Cerebellar cortex (tissue), 1 donor: ENCODE results near the gene DGKD.
A peak's percentile ranks its signal among the peaks of the same experiment; 100 is the strongest.
"Not testable (repeated sequence)": the region's sequence is repeated elsewhere in the genome, so short reads cannot be mapped to it uniquely, and the experiment has no call there.

Experiments
- DNase-seq: peaks from one replicate; pipeline ENCODE4 v3.0.0-alpha.2; 2015; ENCODE audit warnings: low spot score

Gene DGKD

DNA sequence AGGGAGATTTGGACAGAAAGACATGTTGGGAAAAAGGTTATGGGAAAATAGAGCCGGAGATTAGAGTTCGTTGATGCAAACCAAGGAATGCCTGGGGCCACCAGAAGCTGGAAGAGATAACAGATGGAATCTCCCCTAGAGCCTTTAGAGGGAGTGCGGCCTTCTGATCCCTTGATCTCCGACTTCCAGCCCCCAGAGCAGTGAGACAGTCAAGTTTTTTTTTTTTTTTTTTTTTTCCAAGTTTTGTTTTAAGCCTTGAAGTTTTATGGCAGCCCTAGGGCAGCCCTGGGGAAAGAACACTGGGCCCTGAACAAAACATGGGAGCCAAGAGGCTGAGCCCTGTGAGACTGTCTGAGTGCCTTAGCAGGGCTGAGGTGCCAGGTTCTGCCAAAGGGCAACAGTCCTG, 6.5 kb downstream of the DGKD start:
- DNase-seq, result no peak

DNA sequence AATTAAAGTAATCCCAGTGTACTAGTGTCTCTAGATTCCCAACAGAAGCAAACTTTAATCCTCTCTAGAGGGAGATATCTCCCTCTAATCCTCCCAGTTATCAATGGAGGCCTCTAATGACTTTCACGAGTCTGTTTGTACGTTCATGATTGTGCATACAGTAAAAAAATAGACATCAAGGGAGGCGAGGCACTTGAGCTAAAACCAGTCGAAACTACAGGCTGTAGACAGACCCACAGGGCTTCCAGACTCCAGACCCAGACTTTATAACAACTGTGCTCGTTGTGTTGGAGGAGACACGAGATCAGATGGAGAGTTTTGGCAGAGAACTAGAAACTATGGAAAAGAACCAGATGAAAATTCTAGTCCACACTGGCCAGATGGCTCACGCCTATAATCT, 7.0 kb downstream of the DGKD start:
- no peak for DNase-seq

DNA sequence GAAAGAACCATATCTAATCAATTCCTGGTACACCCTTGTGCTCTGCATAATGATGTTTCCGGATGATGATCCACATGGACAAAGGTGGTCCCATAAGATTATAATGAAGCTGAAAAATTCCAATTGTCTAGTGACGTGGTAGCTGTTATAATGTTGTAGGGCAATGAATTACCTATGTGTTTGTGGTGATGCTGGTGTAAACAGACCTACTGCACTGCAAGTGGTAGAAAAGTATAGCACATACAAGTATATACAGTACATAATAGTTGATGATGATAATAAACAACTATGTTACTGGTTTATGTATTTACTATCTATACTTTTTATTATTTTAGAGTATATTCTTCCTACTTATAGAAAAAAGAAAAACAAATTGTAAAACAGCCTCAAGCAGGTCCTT, 8.4 kb downstream of the DGKD start:
- DNase-seq, result no peak

DNA sequence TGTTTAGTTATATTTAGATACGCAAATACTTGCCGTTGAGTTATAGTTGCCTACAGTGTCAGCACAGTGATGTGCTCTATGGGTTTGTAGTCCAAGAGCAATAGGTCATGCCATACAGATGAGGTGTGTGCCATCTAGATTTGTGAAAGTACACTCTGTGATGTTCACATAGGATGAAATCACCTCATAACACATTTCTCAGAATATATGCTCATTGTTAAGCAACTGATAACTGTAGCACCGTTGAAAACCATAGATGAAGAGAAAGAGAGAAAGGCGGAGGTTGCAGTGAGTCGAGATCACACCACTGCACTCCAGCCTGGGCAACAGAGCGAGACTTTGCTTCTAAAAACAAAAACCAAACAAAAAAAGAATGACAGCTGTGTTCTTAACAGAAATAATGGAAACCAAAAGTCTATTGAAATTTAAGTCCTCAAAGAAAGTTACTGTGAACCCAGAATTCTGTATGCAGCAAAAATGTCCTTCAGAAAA, 9.5 kb downstream of the DGKD start:
- no peak for DNase-seq

DNA sequence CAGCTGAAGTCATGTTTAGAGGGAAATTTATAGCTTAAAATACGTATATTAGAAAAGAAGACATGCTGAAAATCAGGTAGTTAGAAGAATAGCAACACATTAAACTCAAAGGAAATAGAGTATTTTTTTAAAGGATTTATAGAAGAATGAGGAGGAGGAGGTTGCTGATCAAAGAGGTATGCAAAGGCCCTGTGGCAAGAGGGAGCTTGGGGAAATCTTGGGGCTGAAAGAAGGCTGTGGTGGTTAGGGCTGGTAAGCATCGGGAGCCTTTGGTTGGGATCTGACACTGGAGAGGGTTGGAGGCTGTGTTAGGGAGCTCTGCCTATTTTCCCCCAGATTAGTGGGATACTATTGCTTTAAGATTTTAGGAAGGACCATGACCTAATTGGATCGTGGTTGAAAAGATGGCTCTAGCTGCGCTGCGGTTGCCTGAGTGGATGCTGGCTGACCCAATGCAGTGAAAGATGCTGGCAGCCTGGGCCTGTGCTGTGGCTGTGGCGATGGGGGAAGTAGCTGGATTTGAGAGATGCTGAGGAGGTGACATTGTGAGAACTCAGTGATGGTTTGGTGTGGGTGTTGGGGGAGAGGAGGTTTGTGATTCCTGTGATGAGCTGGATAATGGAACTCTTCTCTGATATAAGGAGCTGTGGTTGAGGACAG, 11.7 kb downstream of the DGKD start:
- DNase-seq, result peak; percentile 81

DNA sequence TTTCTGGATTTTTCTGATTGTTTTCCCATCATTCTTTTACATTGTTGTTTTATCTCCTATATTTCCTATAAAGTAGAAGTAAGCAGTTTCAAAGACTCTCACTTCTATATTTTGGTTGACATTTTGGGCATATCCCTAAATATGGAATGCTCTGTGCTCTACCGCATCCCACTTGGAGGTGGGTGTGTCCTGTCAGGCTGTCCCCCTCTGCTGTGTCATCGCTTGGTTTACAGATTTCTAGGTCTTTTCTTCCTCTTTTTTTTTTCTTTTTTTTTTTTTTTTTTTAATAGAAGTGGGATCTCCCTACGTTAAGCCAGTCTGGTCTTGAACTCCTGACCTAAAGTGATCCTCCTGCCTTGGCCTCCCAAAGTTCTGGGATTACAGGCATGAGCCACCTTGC, 13.3 kb downstream of the DGKD start:
- no peak for DNase-seq

DNA sequence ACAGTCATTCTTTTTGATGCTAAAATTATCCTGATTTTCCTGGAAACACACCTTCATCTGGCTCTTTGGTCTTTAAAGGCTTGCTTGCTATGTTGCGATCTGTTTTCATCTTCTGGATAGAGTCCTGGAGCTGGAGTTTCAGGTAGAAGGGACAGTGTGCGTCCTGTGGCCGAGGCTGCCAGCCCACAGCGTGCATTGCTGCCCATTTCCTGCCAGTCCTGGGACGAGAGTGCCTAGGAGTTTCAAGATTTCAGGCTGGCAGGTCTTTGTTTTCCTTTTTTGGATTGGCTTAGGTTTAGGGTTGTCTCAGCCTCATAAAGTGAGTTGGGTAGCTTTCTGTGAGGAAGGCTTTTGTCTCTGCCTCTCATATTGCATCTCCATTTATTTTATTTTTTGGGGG, 14.5 kb downstream of the DGKD start:
- no peak for DNase-seq

DNA sequence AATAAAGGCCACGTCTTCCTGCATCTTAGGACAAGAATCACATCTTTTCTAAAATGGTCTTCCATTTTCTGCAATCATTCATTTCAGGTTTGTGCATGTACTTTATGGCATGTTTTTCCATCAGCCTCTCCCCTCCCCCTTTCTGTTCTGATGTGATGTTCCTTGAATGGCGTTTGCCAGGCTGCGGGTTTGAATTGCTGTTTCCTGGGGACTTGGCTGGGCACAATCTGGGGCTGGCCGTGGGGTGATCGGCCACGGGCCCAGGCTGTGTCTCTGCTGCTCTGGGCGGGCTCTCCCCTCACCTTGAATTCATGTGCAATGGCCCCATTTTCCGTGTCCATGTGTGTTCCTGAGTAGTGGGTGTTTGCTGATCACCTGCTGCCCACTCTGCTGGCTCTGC, 15.2 kb downstream of the DGKD start:
- DNase-seq, result no peak

DNA sequence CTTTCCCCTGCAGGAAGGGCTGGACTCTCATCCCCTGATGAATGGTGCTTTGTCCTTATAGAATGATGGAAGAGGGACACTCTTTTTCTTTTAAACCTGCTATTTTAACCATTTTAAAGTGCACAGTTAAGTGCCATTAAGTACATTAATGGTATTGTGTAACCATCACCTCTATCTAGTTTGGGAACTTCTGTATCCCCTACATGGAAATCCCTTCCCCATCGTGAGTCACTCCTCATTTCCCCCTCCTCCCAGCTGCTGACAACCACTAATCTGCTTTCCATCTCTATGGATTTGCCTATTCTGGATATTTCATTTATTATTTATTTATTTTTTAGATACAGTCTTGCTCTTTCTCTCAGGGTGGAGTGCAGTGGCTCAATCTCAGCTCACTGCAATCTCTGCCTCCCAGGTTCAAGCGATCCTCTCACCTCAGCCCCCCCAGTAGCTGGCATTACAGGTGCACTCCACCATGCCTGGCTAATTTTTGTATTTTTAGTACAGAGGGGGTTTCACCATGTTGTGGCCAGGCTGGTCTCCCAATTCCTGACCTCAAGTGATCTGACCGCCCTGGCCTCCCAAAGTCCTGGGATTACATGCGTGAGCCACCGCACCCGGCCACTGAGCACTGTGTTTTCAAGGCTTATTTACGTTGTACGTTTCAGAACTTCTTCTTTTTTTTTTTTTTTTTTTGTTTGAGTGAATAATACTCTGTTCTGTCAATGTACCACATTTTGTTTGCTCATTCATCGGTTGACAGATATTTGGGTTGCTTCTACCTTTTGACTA, 15.8 kb downstream of the DGKD start:
- DNase-seq, result no peak

DNA sequence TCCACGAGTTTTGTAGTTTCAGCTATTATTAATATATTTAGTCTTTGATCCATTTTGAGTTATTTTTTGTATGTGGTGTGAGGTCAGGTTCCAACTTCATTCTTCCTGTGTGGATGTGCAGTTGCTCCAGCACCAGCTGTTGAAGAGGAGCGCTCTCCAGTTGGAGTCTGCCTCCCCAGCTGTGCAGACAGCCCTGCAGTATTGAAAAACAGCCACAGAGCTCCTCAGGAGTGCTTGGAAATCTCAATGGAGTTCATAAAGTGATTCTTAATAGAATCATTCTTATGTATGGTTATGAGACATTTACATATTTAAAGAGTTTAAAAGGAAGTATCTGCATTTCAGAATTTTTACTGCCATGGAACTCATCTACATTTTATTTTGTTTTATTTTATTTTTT, 17.3 kb downstream of the DGKD start:
- no peak for DNase-seq

DNA sequence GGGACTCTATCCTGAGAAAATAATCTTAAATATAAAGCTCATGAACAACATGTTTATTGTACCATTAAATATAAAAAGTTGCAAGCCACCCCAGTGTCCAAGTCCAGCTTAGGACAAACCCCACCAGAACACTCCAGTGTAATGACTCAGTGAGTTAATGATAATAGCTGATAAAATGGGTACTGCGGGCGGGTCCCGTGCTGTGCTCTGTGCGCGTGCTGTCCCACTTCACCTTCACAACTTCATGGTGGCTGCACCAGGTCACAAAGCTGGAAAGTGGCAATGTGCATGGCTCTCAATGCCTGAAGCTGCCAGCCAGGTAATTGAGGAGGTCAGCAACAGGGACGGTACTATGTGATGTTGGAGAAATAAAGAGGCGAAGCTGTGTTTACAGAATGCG, 18.6 kb downstream of the DGKD start:
- no peak for DNase-seq

DNA sequence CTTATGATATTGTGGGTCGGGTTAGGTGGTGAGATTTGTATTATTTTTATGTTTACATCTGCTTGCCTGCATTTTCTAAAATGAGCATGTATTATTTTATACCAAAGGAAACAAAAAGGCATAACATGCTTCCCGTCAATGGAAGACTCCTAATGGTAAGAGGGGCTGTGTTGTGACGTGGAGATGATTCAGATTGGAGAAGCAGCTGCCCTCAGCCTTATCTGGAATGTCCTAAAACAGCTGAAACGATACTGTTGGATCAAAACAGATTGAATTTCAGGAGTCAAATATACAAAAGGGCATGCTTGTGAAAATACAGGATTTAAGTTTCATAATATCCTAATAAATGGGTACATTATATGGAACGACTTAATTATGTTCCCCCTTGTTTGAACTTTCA, 19.0 kb downstream of the DGKD start:
- DNase-seq, result no peak

DNA sequence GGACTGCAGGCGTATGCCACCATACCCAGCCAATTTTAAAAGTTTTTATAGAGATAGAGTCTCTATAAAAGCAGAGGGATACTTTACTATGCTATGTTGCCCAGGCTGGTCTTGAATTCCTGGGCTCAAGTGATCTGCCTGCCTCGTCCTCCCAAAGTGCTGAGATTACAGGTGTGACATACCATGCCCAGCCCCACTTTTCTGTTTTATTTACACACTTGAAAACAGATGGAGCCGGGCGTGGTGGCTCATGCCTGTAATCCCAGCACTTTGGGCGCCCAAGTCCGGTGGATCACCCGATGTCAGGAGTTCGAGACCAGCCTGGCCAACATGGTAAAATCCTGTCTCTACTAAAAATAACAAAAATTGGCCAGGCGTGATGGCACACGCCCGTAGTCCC, 20.5 kb downstream of the DGKD start:
- not testable (repeated sequence) for DNase-seq

DNA sequence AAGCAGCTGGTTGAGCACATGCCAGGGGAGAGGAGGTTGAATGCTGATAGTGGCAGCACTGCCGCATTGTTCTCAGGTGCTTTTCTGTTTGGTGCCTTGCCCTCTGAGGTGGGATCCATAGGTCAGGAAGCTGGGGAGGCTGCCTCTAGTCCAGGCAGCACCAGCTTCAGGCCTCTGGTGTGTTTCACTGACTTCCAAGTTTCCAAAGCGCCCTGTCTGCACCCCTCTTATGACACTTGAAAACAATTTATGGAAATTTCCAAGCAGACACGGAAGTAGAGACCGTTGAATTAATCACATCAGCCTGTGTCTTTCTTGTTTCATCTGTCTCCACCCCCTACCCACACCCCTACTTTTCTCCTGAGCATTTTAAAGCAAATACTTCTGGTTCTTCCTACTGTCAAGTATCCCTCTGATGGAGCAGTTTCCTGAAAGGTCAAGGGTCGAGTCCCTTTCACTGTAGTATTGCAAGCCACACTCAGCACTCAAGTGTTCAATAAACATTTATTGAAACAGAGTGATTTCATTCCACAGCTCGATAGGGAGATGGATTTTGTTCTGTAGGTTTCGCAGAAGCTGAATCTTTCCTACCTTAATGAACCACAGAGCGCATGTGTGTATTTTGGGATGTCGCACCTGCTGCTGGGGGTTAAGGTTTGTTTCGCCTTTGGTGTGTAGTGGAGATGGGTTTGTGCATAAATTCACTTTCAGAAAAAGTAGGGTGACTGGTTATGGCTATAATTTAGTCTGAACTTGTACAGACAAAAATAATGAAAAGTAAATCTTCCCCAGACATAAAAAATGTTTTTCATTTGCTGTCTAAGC, 21.4 kb downstream of the DGKD start:
- DNase-seq, result no peak

DNA sequence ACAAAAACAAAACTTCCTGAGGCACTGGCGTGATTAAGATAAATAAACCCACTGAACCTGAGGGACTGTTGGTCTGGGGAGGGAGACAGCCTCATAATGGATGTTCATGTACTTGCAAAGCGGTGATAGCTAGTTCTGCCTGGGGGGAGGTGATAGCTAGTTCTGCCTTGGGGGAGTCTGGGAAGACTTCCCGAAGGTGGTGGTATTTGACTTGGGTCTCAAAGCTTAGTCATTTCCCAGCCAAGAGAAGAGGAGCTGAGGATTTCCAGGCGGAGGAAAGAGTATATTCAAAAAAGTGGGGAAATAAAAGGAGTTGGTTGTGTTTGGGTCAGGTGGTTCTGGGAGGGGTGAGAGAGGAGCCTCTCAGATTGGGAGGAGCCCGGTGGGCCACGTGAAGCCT, 24.7 kb downstream of the DGKD start:
- DNase-seq, result no peak

DNA sequence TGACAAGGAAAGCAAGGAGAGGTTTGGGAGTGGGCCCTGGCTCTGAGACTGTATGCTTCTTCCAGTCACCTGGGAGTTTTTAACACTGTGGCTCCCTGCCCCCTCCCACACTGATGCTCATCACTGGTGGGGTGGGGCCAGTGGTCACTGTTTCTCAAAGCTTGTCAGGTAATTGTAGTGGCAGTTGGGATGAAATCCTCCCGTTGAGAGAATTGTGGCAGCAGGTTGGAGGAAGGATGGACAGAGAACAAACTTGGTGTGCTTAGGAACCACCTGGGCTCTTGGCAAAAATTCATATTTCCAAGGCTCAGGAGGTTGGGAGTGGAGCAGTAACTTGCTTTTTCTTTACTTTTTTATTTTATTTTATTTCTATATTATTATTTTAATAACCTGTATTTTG, 25.1 kb downstream of the DGKD start:
- DNase-seq, result peak; percentile 80

DNA sequence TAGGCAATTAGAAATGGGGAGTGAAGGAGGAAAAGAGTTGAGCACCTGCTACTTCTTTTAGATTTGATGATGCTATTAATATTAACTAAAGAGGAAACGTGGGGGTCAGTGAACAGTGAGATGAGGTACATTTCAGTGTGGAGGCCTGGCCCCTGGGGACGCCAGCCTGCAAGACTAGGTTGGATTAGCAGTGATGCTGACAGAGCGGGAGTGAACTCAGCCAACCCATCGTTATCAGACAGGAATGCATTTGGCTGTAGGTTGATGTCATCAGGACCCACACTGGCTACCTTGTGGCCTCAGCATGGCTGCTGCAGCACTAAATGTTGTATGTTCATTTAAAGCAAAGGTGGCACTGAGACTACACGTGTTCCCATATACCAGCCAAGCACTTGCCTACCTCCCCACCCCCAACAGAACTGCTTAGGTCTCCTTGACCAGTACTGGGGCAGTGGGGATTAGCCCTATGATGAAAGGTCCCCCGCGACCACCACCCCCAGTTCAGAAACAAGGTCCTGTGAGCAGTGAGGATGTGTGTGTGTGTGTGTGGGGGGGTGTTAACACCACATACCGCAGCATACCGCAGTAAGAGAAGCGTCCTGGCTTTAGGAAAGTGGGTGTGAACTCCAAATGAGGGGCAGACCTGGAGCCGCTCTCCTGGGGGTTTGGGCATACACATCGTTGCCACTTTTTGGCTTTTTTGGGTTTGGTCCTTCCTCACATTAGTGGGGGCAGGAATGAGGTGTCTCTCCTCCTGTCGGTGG, 26.0 kb downstream of the DGKD start:
- peak; percentile 64 for DNase-seq

DNA sequence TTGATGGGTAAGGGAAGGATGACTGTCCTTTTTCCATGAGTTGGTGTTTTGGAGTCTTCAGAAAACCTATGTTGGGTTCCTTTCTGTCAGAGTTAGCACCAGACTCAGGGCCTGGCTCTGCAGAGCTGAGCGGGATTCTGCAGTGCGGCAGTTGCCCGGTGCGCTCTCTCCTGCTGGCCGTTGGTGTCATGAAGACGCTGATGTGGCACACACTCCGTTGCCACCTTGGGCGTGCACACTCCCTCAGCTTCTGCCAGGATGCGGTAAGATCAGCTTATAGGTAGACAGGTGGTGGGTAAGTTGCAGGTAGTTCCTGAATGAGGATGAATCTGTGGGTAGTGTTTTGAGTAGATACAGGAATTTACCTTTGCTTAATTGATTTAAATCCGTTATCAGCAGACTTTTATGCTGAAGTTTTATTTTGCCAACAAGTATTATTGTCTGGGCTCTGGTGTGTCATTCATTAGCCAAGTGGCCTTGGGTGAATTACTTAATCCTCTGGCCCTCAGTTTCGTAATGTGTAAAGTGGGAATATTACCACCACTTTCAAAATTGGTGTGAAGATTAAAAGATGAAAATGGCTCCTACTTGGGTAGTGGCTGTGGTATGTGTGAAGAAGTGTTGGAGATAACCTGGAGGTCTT, 26.8 kb downstream of the DGKD start:
- peak; percentile 70 for DNase-seq

DNA sequence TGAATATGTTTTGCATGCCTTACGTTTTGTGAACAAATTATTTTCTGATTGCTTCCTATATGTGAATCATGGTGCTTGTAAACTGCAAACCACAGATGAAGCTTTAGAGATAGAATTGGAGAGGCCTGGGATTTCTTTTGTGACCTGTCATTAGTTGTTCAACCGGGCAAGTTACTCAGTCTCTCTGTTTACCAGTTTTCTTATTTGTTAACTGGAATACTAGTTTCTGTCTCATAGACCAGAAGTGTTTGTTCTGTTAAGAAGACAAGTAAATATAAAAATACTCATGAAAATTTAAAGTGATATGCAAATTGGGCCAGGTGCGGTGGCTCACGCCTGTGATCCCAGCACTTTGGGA, 27.3 kb downstream of the DGKD start:
- no peak for DNase-seq

DNA sequence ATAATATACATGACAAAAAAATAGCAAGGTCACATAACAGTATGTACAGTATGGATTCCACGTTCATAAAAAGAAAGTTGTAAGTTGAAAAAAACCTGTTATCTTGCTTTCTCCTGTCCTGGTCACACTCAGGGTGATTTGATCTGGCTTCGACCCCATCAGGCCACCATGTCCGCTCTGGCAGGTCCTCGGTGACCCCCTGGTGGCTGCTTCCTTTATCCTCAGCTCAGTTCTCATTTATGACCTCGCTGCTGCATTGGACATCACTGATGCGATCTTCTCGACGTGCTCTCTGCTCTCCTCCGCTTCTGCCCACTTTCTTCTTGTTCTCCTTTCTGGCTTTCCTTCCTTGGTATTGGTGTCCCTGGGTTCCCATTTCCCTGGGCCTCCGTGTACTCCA, 29.7 kb downstream of the DGKD start:
- DNase-seq, result no peak

DNA sequence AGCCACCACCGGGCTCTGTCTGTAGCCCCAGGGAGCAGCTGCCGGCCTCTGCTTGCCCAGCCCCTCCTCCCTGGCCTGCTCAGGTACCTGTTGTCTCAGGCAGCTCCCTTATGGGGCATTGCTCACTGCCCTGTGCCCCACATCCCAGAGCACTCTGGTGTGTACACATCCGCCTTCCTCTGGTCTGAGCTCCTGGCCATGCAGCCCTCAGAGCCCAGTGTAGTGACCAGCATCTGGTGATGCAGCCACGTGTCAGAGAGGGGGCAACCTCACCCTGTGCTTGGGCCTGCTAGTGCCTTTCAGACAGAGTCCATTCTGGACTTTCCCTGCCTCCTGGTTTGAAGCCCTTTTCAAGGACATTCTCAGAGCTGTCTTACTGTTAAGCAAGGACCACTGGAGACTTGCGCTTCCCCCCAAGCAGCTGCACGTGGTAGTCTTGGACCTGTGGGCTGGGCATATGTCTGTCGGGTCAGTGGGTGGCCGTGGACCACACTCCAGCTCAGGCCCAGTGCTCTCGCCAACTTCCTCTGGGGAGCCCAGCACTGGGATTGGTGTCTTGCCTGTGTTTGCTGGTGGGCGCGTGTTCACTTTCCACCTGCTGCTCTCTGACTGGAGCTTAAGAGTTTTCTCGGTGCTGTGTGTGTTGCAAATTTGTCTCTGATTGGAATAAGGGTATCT, 30.7 kb downstream of the DGKD start:
- no peak for DNase-seq
